Kidney epithelial cell (primary cell): Measurements from ENCODE around the gene MYB. TPM values are rescaled to one million over a fixed set of nuclear protein-coding genes. Genes with fewer than 3 reads are reported as not detected.
A peak's percentile ranks its signal among the peaks of the same experiment; 100 is the strongest.
"Not testable (repeated sequence)": the region's sequence is repeated elsewhere in the genome, so short reads cannot be mapped to it uniquely, and the experiment has no call there.

ENCODE experiments used
- DNase-seq: peaks from one replicate; pipeline ENCODE4 v3.0.0-alpha.2; 2010; ENCODE audit warnings: low read depth
- H3K27me3 ChIP-seq: 2 replicates; pipeline ENCODE4 v1.6.0; 2011; ENCODE audit warnings: low read length; ENCODE audit not compliant: control insufficient read depth, insufficient read depth
- H3K36me3 ChIP-seq: 2 replicates; pipeline ENCODE4 v1.5.1; 2011; ENCODE audit warnings: low read length; ENCODE audit not compliant: control insufficient read depth, insufficient read depth
- H3K4me3 ChIP-seq: 2 replicates; pipeline ENCODE4 v1.5.1; 2011; ENCODE audit warnings: low read depth, mild to moderate bottlenecking, control low read depth, low read length
- CTCF ChIP-seq: IDR thresholded peaks from 2 replicates; pipeline ENCODE4 v1.5.1; 2011; ENCODE audit warnings: mild to moderate bottlenecking, moderate library complexity, low read length, control low read depth, inconsistent platforms; ENCODE audit not compliant: insufficient read depth, poor library complexity, severe bottlenecking
- total RNA-seq: library from RNA; depleted of rRNA; stranded (reverse); fragments of >200 nt; gene quantifications from 2 replicates; pipeline ENCODE4 v1.2.3, GENCODE V29; 2015

The MYB gene
- total RNA-seq, 1 donor from 2014 or later, result 1.7 TPM

GRCh38 chr6:135162678-135163439, 18.2 kb upstream of the MYB start:
- H3K27me3 ChIP-seq, result no peaks in the 10 kb centered on the region
- no peaks in the 10 kb centered on the region for H3K36me3 ChIP-seq
- H3K4me3 ChIP-seq, result no peak overlapping the region
- no peak for DNase-seq
- peak; percentile 79 for TF ChIP-seq CTCF

GRCh38 chr6:135163440-135163738, 17.7 kb upstream of the MYB start:
- no peak overlapping the region for H3K4me3 ChIP-seq
- H3K27me3 ChIP-seq, result no peaks in the 10 kb centered on the region
- TF ChIP-seq CTCF, result no peak
- no peak for DNase-seq
- H3K36me3 ChIP-seq, result no peaks in the 10 kb centered on the region

DNA sequence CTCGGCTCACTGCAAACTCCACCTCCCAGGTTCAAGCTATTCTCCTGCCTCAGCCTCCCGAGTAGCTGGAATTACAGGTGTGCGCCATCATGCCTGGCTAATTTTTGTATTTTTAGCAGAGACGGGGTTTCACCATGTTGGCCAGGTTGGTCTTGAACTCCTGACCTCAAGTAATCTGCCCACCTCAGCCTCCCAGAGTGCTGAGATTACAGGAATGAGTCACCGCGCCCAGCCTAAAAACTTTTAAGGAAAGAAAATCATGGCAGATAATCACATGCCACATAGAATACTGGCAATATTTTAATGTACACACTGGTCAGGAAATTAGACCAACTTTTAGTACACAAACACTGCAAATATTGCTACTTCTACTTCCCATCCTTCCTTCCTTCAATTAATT, 16.7 kb upstream of the MYB start:
- H3K4me3 ChIP-seq, DNase-seq, H3K27me3 ChIP-seq, H3K36me3 ChIP-seq: not testable (repeated sequence)

GRCh38 chr6:135165031-135165430, 16.1 kb upstream of the MYB start:
- no peak for DNase-seq
- no peak overlapping the region for H3K4me3 ChIP-seq
- no peak for TF ChIP-seq CTCF
- no peaks in the 10 kb centered on the region for H3K27me3 ChIP-seq
- H3K36me3 ChIP-seq, result no peaks in the 10 kb centered on the region

DNA sequence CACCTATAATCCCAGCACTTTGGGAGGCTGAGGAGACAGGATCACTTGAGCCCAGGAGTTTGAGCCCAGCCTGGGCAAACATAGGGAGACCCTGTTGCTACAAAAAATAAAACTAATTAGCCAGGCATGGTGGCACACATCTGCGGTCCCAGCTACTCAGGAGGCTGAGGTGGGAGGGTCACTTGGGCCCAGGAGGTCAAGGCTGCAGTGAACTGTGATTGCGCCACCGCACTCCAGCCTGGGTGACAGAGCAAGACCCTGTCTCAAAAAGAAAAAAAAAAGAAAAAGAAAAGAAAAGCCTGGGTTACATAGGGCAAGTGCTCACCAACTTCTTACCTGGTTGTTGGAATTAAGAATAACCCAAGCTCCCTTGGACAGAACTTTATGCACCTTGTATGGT, 14.6 kb upstream of the MYB start:
- no peak for TF ChIP-seq CTCF
- no peak for DNase-seq
- Histone ChIP-seq H3K36me3 (no peaks in the 10 kb centered on the region), H3K27me3 (no peaks in the 10 kb centered on the region), H3K4me3 (no peak overlapping the region)

DNA sequence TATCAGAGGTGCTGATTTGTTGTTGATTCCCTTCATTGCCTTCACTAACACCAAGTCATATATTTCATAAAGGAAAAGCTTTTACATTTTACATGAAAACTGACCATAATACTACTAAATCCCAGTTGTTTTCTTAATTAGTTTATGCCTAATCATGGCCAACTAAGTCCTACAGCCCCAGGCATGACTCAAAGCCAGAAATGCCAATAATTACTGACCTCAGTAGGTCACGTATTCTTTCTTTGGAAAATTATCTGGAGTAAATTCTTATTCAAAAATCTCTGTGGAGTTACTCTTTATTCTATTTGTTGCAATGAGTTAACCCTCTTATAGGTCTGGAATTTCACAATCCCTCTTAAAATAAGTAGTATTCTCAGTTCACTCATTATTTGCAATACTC, 13.5 kb upstream of the MYB start:
- no peak for TF ChIP-seq CTCF
- no peak for DNase-seq
- no peaks in the 10 kb centered on the region for H3K36me3 ChIP-seq
- H3K4me3 ChIP-seq, result no peak overlapping the region
- H3K27me3 ChIP-seq, result no peaks in the 10 kb centered on the region
